GM12865 (cell line): Measurements from ENCODE around the gene B3GNT5.

Experiments used
- DNase-seq: peaks from one replicate; pipeline ENCODE4 v3.0.0; 2010; ENCODE audit warnings: low read depth
- H3K4me3 ChIP-seq: 2 replicates; pipeline ENCODE4 v1.5.1; 2011; ENCODE audit warnings: mild to moderate bottlenecking, low read depth, low read length, control low read depth
- TF ChIP-seq, protein P1 (sequence below): IDR thresholded peaks from 2 replicates; pipeline ENCODE4 v1.5.1; 2011; ENCODE audit warnings: low read length, control low read depth, low read depth, inconsistent platforms; ENCODE audit not compliant: insufficient read depth; ENCODE audit errors: missing control alignments

B3GNT5 gene

DNA sequence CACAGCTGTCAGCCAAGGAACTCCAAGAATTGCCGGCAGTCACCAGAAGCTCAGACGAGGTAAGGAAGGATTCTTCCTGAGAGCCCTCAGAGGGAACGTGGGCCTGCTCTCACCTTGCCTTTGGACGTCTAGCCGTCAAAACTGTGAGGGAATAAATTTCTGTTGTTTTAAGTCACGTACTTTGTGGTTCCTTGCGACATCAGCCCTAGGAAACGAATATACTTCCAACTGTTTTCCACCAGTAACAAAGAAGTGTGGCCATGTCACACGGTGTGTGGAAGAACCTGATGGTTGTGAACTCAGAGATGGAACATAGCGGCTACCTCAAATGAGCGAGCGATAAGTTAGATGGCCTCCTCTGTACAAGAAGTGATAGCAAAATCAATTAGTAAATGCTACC lies 41.0 kb upstream of the B3GNT5 start:
- no peak overlapping the region for H3K4me3 ChIP-seq
- no peak for DNase-seq
- TF ChIP-seq, protein P1, sequence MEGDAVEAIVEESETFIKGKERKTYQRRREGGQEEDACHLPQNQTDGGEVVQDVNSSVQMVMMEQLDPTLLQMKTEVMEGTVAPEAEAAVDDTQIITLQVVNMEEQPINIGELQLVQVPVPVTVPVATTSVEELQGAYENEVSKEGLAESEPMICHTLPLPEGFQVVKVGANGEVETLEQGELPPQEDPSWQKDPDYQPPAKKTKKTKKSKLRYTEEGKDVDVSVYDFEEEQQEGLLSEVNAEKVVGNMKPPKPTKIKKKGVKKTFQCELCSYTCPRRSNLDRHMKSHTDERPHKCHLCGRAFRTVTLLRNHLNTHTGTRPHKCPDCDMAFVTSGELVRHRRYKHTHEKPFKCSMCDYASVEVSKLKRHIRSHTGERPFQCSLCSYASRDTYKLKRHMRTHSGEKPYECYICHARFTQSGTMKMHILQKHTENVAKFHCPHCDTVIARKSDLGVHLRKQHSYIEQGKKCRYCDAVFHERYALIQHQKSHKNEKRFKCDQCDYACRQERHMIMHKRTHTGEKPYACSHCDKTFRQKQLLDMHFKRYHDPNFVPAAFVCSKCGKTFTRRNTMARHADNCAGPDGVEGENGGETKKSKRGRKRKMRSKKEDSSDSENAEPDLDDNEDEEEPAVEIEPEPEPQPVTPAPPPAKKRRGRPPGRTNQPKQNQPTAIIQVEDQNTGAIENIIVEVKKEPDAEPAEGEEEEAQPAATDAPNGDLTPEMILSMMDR: no peak

DNA sequence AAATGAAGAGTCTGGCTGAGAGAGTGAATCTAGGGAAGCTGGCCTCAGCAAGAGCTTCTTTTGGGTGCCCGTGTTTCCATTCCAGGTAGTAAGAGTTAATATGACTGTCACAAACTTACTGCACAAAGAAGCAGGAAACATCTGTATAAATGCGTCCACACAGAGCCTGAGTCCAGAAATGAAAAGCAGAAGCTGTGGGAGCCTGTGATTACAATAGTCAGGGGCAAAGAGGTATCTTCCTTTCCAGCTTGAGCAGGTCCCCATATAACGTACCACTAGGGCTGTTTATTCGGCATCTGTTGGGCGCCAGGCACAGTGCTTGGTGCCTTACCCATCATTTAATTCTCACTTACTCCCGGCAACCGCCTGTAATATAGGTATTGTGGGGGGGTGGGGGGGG lies 40.5 kb upstream of the B3GNT5 start:
- no peak overlapping the region for H3K4me3 ChIP-seq
- DNase-seq: no peak
- TF ChIP-seq, protein P1: no peak

DNA sequence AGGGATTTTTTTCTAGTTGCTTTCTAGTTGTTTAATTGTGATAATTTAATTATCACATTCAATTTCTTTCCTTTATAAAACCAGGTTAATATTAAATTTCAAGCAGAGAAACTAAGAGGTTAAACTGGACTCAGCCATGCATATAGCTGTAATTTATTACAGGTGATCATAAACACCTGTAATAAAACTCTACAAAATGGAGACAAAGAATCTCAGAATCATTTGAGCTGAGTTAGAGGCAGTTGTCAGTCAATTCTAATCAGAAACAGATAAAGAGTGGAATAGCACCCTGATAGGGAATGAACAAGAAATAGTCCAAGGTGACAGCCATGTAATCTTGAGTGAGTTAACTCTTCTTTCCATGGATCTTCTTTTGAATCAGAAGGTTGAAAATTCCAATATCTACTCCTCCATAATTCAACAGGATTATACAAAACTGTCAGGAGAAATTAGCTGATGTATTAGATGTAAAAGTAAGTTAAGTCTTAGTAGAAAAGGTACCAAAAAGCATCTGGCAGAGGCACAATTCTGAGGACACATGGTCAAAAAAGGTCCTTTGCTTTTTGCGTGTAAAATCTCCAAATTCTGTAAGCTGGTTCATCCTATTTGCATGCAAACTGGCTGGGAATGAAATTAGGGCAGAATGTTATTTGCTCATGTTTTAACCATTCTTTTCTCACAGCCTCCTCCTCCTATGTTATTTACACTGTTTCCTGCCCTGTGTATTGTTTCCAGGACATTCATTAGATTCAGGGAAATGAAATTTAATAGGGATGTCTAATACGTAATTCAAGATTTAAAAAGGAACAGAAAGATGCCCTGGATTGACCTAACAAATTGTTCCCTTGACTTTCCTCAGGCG lies 39.4 kb upstream of the B3GNT5 start:
- TF ChIP-seq, protein P1: no peak
- no peak for DNase-seq
- H3K4me3 ChIP-seq: no peak overlapping the region

DNA sequence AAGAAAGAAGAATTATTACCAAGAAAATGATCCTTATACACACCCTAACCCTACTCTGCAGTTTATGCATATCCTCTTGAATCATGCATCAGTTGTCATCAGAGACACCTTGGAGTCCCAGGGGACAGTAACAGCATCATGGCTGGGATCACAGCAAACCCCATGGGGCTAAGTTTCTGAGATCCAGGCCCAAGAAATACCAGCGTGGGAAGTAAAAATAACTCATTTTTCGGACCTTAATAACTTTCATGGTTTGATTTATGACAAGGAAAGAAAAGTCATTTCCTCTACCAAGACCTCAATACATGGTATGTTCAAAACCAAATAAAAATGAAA lies 38.8 kb upstream of the B3GNT5 start:
- no peak overlapping the region for H3K4me3 ChIP-seq
- DNase-seq: no peak
- TF ChIP-seq, protein P1: no peak

DNA sequence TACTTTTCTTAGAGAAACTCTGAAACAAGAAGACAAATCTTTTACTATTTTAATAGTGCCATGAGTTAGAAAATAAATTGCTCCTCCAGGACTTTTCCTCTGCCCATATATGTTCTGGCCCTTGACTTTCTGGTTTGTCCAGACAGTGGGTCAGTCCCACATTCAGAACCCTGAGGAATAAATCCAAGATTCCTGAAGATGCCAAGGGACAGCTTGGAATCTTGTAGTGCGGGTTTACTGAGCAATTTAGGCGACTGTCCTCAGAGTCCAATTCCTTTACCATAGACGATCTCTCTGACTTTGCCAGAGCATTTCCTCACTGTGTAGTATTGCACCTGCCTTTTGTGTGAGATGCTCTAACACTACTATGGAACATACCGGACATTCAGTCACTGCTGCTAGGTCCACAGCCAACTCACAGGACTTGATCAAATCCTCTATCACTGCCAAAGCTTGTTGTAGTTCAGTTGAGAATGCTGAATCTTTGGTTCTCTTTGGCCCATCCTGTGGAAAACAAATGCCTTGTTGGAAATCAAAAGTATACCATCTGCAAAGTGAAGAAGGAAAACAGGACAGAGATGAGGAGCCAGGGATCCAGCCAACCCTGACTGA lies 37.4 kb upstream of the B3GNT5 start:
- no peak for DNase-seq
- H3K4me3 ChIP-seq: no peak overlapping the region
- TF ChIP-seq, protein P1: no peak

DNA sequence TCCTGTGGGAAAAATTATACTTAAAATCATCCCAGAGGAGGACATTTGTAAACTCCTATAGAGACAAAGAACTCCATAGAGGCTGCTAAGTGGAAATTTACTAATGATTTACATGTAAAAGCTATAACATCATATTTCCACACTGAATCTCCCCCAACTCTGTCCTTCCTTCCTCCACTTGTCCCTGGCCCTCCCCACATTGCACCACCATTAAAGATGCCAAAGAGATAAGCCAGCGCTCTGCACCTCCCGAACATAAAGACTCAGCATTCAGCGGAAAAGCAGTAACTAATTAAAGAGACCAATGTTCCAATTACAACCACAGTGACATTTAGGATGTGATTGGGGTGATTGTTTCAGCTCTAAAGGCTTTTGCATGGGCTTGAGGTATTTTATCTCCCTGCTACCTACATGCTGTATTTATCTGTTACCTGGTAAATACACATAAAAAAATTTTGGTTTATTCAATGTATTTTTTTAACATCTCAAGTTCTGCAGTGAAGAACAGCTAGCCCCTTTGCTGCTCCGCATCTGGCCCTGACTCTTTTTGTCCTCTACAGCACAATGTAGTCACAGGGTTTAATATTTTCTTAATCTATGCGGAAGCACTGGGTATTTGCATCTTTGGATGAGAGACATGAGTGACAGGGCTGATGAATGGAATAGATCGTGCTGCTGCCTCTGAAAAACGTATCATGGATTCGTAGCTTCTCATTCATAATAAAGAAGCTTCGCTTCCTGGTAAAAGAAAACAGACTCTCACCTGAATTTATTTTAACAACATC lies 35.3 kb upstream of the B3GNT5 start:
- DNase-seq: no peak
- TF ChIP-seq, protein P1: no peak
- no peak overlapping the region for H3K4me3 ChIP-seq
